ENCODE data around the gene PARN.

DNA sequence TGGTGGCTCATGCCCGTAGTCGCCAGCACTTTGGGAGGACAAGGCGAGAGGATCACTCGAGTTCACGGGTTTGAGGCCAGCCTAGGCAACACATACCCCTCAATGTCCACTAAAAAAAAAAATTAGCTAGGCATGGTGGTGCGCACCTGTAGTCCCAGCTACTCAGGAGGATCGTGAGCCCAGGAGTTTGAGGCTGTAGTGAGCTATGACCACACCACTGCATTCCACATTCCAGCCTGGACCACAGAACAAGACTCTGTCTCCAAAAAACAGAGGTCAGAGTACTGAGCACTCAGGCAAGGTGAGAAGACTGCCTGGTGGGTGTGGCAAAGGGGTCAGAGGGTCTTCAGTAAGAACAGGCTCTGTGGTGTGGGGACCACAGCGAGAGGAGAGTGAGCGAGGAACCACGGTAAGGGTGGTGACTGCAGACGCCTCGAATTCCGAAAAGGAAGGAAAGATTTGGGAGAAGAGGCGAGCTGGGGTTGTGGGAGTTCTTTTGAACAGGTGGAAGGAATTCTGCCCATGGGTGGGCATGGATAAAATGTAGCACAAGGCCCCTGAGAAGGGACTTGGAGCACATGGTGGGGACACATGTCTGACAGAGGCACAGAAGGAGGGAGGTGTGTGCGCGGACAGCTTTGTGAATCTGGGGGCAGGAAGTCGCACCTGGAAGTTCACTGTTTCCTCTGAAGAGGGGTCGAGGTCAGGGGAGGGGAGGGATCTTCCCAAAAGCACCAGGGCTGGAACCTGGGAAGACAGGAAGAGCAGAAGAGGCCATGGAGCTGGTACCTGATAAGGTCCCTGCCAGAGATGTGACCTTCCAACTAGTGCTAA, 134.6 kb downstream of the PARN start:
- no peak for TF ChIP-seq EZH2phosphoT487 (IDR thresholded peaks at IDR 0.05; ENCODE audit: insufficient read depth, low read depth)
- no peak for TF ChIP-seq EZH2 (IDR thresholded peaks at IDR 0.05; ENCODE audit: insufficient read depth, poor library complexity, severe bottlenecking)
